Endodermal cell (in vitro differentiated cells): ENCODE measurements around the gene ANP32B. TPM values are rescaled to one million over a fixed set of nuclear protein-coding genes. Genes with fewer than 3 reads are reported as not detected.

Experiments used
- DNase-seq: peaks from one replicate; pipeline ENCODE4 v3.0.0-alpha.2; 2017
- H3K27ac ChIP-seq: 2 replicates; pipeline ENCODE4 v1.5.1; 2013; ENCODE audit warnings: mild to moderate bottlenecking, low read depth, low read length, moderate library complexity
- H3K27me3 ChIP-seq: 2 replicates; pipeline ENCODE4 v1.6.1; 2013; ENCODE audit warnings: mild to moderate bottlenecking, low read length, moderate library complexity; ENCODE audit not compliant: insufficient read depth, control insufficient read depth, poor library complexity, severe bottlenecking
- H3K36me3 ChIP-seq: 2 replicates; pipeline ENCODE4 v1.7.0; 2013; ENCODE audit warnings: mild to moderate bottlenecking, low read length, moderate library complexity; ENCODE audit not compliant: control insufficient read depth, insufficient read depth
- H3K4me1 ChIP-seq: one replicate; pipeline ENCODE4 v1.7.0; 2013; ENCODE audit warnings: low read length; ENCODE audit not compliant: control insufficient read depth, insufficient read depth
- H3K4me3 ChIP-seq: 2 replicates; pipeline ENCODE4 v1.5.1; 2013; ENCODE audit warnings: mild to moderate bottlenecking, low read length, moderate library complexity
- H3K9ac ChIP-seq: 2 replicates; pipeline ENCODE4 v1.6.1; 2013; ENCODE audit warnings: mild to moderate bottlenecking, low read length, moderate library complexity; ENCODE audit not compliant: poor library complexity, severe bottlenecking; ENCODE audit errors: extremely low read depth
- H3K9me3 ChIP-seq: 2 replicates; pipeline ENCODE4 v1.6.1; 2013; ENCODE audit warnings: mild to moderate bottlenecking, low read length, moderate library complexity; ENCODE audit not compliant: control insufficient read depth
- H3K27ac Mint-ChIP-seq: 2 replicates; pipeline ENCODE4 v1.8.0; 2020; ENCODE audit warnings: mixed read lengths
- H3K27me3 Mint-ChIP-seq: 2 replicates; pipeline ENCODE4 v1.8.0; 2021; ENCODE audit warnings: mild to moderate bottlenecking, mixed read lengths; ENCODE audit not compliant: insufficient read depth
- H3K36me3 Mint-ChIP-seq: 2 replicates; pipeline ENCODE4 v1.8.0; 2020; ENCODE audit warnings: low read depth, mixed read lengths
- H3K4me1 Mint-ChIP-seq: 2 replicates; pipeline ENCODE4 v1.8.0; 2020; ENCODE audit warnings: mixed read lengths
- H3K4me3 Mint-ChIP-seq: 2 replicates; pipeline ENCODE4 v1.8.0; 2020; ENCODE audit warnings: mild to moderate bottlenecking, moderate library complexity, mixed read lengths
- H3K9me3 Mint-ChIP-seq: 2 replicates; pipeline ENCODE4 v1.8.0; 2020; ENCODE audit warnings: mild to moderate bottlenecking, mixed read lengths
- CTCF ChIP-seq: fragments of 200-600 bp; sonication (generic); conservative IDR thresholded peaks from 2 replicates; pipeline ENCODE4 v1.5.0; 2021; ENCODE audit warnings: antibody characterized with exemption, mild to moderate bottlenecking
- WGBS, 2 experiments: methylation state at CpG; one replicate each; pipeline versions ENCODE4 v1.1.5 to v1.1.7; 2013; ENCODE audit warnings: missing lambda C conversion rate in 2 of 2, mixed read lengths in 1 of 2; ENCODE audit not compliant: insufficient coverage in 1 of 2, insufficient read length in 1 of 2; 5-methylcytosine and 5-hydroxymethylcytosine counted together
- total RNA-seq, 2 donors: library from RNA; stranded (reverse); fragmentation: NEBNext Ultra II Directional in 1 of 2; extraction: Animal tissue kit (Norgen Biotek cat#: 25700) in 1 of 2; gene quantifications; 2 replicates in 1 of 2; 3 replicates in 1 of 2; pipeline ENCODE4 v1.2.1, GENCODE V29; 2021

ANP32B gene
- total RNA-seq, 2 donors from 2014 or later, result 155 to 191 TPM

GRCh38 chr9:98021306-98022040 is 38.3 kb downstream of the ANP32B start:
- H3K36me3 Mint-ChIP-seq, result peaks cover 29% of the 10 kb centered on the region
- 86 to 90% methylated on average over 8 of the region's 8 CpGs for WGBS, 2 experiments
- no peak for DNase-seq
- Histone ChIP-seq H3K9me3 (no peaks in the 10 kb centered on the region), H3K36me3 (peaks cover 36% of the 10 kb centered on the region), H3K4me3 (no peak overlapping the region), H3K27me3 (no peaks in the 10 kb centered on the region), H3K4me1 (no peaks in the 10 kb centered on the region), H3K27ac (no peak overlapping the region), H3K9ac (no peak overlapping the region)
- no peak overlapping the region for H3K27ac Mint-ChIP-seq
- no peak for TF ChIP-seq CTCF
- no peaks in the 10 kb centered on the region for H3K9me3 Mint-ChIP-seq
- no peak overlapping the region for H3K4me3 Mint-ChIP-seq
- H3K27me3 Mint-ChIP-seq, result peaks cover 1% of the 10 kb centered on the region
- peaks cover 5% of the 10 kb centered on the region for H3K4me1 Mint-ChIP-seq

DNA sequence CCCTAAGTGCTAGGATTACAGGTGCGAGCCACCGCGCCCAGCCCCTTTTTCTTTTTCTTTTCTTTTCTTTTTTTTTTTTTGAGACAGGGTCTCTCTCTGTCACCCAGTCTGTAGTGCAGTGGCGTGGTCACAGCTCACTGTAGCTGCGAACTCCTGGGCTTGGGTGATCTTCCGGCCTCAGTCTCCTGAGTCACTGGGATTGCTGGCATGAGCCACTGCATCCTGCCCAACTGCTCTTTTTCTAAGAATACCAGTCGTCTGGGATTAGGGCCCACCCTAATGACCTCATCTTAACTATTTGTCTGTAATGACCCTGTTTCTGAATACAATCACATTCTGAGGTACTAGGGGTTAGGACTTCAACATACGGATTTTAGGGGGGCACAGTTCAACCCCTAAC is 39.3 kb downstream of the ANP32B start:
- Histone ChIP-seq H3K9me3 (no peaks in the 10 kb centered on the region), H3K27ac (no peak overlapping the region), H3K4me1 (no peaks in the 10 kb centered on the region), H3K36me3 (peaks cover 26% of the 10 kb centered on the region), H3K27me3 (no peaks in the 10 kb centered on the region), H3K9ac (no peak overlapping the region), H3K4me3 (no peak overlapping the region)
- 89 to 98% methylated on average over 6 to 8 of the region's 8 CpGs for WGBS, 2 experiments
- Mint-ChIP-seq H3K27me3 (peaks cover 1% of the 10 kb centered on the region), H3K9me3 (no peaks in the 10 kb centered on the region), H3K4me3 (no peak overlapping the region), H3K4me1 (peaks cover 5% of the 10 kb centered on the region), H3K27ac (no peak overlapping the region), H3K36me3 (peaks cover 24% of the 10 kb centered on the region)
- TF ChIP-seq CTCF, result no peak
- DNase-seq, result no peak

DNA sequence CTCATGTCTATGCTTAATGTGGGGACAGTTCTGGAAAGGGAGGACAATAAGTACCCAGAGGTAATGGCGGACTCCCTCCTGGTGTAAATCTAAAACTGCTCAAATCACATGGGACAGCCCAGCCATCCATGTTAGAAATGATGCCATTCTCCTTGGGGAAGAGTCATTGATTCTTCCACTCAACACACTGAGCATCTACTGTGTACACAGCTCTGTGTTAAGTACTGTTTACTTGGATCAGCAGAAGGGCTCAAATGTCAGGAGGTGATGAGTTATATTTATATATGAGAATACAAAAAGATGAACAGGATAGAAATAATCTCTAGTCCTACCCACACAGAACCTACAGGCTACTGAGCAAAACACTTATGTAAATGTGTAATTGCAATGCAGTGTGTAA is 41.6 kb downstream of the ANP32B start:
- no peaks in the 10 kb centered on the region for H3K27me3 ChIP-seq
- H3K9me3 Mint-ChIP-seq, result no peaks in the 10 kb centered on the region
- H3K4me3 Mint-ChIP-seq, result no peak overlapping the region
- H3K9me3 ChIP-seq, result no peaks in the 10 kb centered on the region
- no peaks in the 10 kb centered on the region for H3K4me1 ChIP-seq
- peaks cover 5% of the 10 kb centered on the region for H3K4me1 Mint-ChIP-seq
- no peak for DNase-seq
- H3K27ac ChIP-seq, result no peak overlapping the region
- 100% methylated on average over 1 of the region's 1 CpG for WGBS, 2 experiments
- H3K27me3 Mint-ChIP-seq, result peaks cover 1% of the 10 kb centered on the region
- H3K9ac ChIP-seq, result no peak overlapping the region
- H3K36me3 Mint-ChIP-seq, result peaks cover 14% of the 10 kb centered on the region
- peaks cover 6% of the 10 kb centered on the region for H3K36me3 ChIP-seq
- TF ChIP-seq CTCF, result no peak
- no peak overlapping the region for H3K27ac Mint-ChIP-seq
- no peak overlapping the region for H3K4me3 ChIP-seq
